CD4-positive, alpha-beta T cell treated with Interleukin-15 for 4 hours (primary cell): Measurements from ENCODE around the gene ANK2.

Experiments
- DNase-seq: peaks from one replicate; pipeline ENCODE4 v3.0.0-alpha.2; 2020; ENCODE audit warnings: low spot score

ANK2 gene

GRCh38 chr4:113347245-113347644 is 297.8 kb downstream of the ANK2 start:
- no peak for DNase-seq

- no peak for DNase-seq
Observed at GRCh38 chr4:113349430-113349829, 300.0 kb downstream of the ANK2 start.

GRCh38 chr4:113350576-113350975 is 301.1 kb downstream of the ANK2 start:
- no peak for DNase-seq

GRCh38 chr4:113355550-113356371 is 306.3 kb downstream of the ANK2 start:
- peak; percentile 77 for DNase-seq

GRCh38 chr4:113356453-113356852 is 307.0 kb downstream of the ANK2 start:
- no peak for DNase-seq

GRCh38 chr4:113358784-113359183 is 309.3 kb downstream of the ANK2 start:
- no peak for DNase-seq

- DNase-seq, result no peak
Observed at GRCh38 chr4:113365377-113365776, 315.9 kb downstream of the ANK2 start.

- DNase-seq, result no peak
Observed at GRCh38 chr4:113368056-113368455, 318.6 kb downstream of the ANK2 start.

- DNase-seq, result no peak
Observed at GRCh38 chr4:113371111-113371510, 321.7 kb downstream of the ANK2 start.

GRCh38 chr4:113375964-113376666 is 326.7 kb downstream of the ANK2 start:
- DNase-seq, result no peak

- no peak for DNase-seq
Observed at GRCh38 chr4:113378836-113379235, 329.4 kb downstream of the ANK2 start.

- DNase-seq, result no peak
Observed at GRCh38 chr4:113382704-113383103, 333.3 kb downstream of the ANK2 start.

GRCh38 chr4:113383111-113383785 is 333.8 kb downstream of the ANK2 start:
- DNase-seq, result no peak

GRCh38 chr4:113384600-113384999 is 335.1 kb downstream of the ANK2 start:
- DNase-seq, result no peak

GRCh38 chr4:113385281-113385899 is 335.9 kb downstream of the ANK2 start:
- no peak for DNase-seq

GRCh38 chr4:113389160-113389559 is 339.7 kb downstream of the ANK2 start:
- DNase-seq, result no peak

- no peak for DNase-seq
Observed at GRCh38 chr4:113390850-113391249, 341.4 kb downstream of the ANK2 start.

GRCh38 chr4:113394108-113394729 is 344.8 kb downstream of the ANK2 start:
- DNase-seq, result no peak

- DNase-seq, result peak; percentile 82
Observed at GRCh38 chr4:113394730-113395530, 345.5 kb downstream of the ANK2 start.

- no peak for DNase-seq
Observed at GRCh38 chr4:113397114-113397701, 347.8 kb downstream of the ANK2 start.
